Left lung (tissue), 10 donors: ENCODE results near the gene EMILIN1. TPM values are rescaled to one million over a fixed set of nuclear protein-coding genes. Genes with fewer than 3 reads are reported as not detected.
A peak's percentile ranks its signal among the peaks of the same experiment; 100 is the strongest.
"Not testable (repeated sequence)": the region's sequence is repeated elsewhere in the genome, so short reads cannot be mapped to it uniquely, and the experiment has no call there.

ENCODE experiments used
- ATAC-seq: fragments of 200-7000 bp; cut with Tn5 transposase; one replicate; pipeline ENCODE4 v1.9.1; 2020; ENCODE audit warnings: moderate library complexity
- DNase-seq, 4 donors: peaks; one replicate each; pipeline ENCODE4 v3.0.0-alpha.2; 2013 to 2020
- H3K27ac ChIP-seq, 2 donors: fragments of 200-600 bp; sonication (generic) in 1 of 2; one replicate each; pipeline versions ENCODE4 v1.5.0 to v1.8.0; 2020 to 2021
- H3K27me3 ChIP-seq, 2 donors: fragments of 200-600 bp; sonication (generic) in 1 of 2; one replicate each; pipeline versions ENCODE4 v1.5.0 to v1.8.0; 2020 to 2021
- H3K36me3 ChIP-seq, 2 donors: fragments of 200-600 bp; sonication (generic) in 1 of 2; one replicate each; pipeline versions ENCODE4 v1.5.0 to v1.8.0; 2020 to 2021
- H3K4me1 ChIP-seq, 2 donors: fragments of 200-600 bp; one replicate each; pipeline ENCODE4 v1.8.0; 2021
- H3K4me3 ChIP-seq, 2 donors: fragments of 200-600 bp; sonication (generic) in 1 of 2; one replicate each; pipeline versions ENCODE4 v1.5.0 to v1.8.0; 2020 to 2021; ENCODE audit warnings: mild to moderate bottlenecking in 1 of 2
- H3K9me3 ChIP-seq, 2 donors: fragments of 200-600 bp; sonication (generic) in 1 of 2; one replicate each; pipeline versions ENCODE4 v1.5.0 to v1.8.0; 2020 to 2021
- intact Hi-C, 2 donors: fragments of 100-400 bp; cut with DNase I; formaldehyde crosslinking; loops; one replicate each; pipeline versions ENCODE4 v1.11.2 to v1.14.2; 2022
- polyA plus RNA-seq, 6 donors: library from polyadenylated mRNA; unstranded; fragments of 120-200 nt; gene quantifications; one replicate each; pipeline ENCODE4 v1.2.1, GENCODE V29; 2013; ENCODE audit not compliant: insufficient read length in 6 of 6
- total RNA-seq, 2 donors: library from RNA; stranded (reverse); fragmentation: NEBNext Ultra II Directional; extraction: Animal tissue kit (Norgen Biotek cat#: 25700); gene quantifications; one replicate each; pipeline ENCODE4 v1.2.1, GENCODE V29; 2021
- TF ChIP-seq, protein P1 (sequence below), 2 donors: fragments of 200-600 bp; sonication (generic) in 1 of 2; IDR thresholded peaks; one replicate each; pipeline versions ENCODE4 v1.5.0 to v1.8.0; 2021; ENCODE audit warnings: antibody characterized with exemption in 2 of 2
- donor health status: DM: no; HTN: yes; CAD: no.
- donor health status: DM: no; HTN: no; CAD: no.

Gene EMILIN1
- total and polyA plus RNA-seq, 8 donors: 137 to 268 (median 176) TPM

DNA sequence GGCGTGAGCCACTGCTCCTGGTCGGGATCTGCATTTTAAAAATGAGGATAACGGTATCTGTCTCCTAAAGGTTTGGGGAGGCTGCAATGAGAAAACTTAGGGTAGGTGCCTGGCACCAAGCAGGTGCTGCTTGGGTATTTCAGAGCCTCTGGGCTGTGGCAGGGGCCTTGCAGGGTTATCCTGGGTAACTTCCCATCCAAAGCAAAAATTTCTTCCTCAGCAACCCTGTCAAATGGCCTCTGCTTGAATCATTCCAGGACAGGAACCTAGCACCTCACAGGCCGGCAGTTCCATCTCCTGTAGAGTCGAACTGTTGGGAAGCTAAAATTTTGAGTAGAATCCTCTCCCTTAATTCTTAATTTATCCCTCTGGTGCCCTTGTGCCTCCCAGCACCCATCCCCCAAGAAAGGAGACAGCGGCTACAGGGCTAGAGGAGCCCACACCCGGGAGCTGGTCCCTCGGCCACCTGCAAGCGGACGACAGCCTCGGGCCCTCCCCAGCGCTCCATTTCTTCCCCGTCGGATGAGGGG is 39.6 kb downstream of the EMILIN1 start:
- Histone ChIP-seq H3K27ac (no peak overlapping the region), H3K27me3 (peaks cover 16 to 48% of the 10 kb centered on the region in 2 donors), H3K4me3 (peak overlapping the region; percentile 24 to 28), H3K36me3 (no peaks in the 10 kb centered on the region), H3K9me3 (no peaks in the 10 kb centered on the region), H3K4me1 (peaks cover 5 to 17% of the 10 kb centered on the region in 2 donors)
- TF ChIP-seq, protein P1, sequence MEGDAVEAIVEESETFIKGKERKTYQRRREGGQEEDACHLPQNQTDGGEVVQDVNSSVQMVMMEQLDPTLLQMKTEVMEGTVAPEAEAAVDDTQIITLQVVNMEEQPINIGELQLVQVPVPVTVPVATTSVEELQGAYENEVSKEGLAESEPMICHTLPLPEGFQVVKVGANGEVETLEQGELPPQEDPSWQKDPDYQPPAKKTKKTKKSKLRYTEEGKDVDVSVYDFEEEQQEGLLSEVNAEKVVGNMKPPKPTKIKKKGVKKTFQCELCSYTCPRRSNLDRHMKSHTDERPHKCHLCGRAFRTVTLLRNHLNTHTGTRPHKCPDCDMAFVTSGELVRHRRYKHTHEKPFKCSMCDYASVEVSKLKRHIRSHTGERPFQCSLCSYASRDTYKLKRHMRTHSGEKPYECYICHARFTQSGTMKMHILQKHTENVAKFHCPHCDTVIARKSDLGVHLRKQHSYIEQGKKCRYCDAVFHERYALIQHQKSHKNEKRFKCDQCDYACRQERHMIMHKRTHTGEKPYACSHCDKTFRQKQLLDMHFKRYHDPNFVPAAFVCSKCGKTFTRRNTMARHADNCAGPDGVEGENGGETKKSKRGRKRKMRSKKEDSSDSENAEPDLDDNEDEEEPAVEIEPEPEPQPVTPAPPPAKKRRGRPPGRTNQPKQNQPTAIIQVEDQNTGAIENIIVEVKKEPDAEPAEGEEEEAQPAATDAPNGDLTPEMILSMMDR (IDR thresholded peaks at IDR 0.05): no peak
- no peak for DNase-seq
- ATAC-seq: no peak
- intact Hi-C loops: no loop called here

DNA sequence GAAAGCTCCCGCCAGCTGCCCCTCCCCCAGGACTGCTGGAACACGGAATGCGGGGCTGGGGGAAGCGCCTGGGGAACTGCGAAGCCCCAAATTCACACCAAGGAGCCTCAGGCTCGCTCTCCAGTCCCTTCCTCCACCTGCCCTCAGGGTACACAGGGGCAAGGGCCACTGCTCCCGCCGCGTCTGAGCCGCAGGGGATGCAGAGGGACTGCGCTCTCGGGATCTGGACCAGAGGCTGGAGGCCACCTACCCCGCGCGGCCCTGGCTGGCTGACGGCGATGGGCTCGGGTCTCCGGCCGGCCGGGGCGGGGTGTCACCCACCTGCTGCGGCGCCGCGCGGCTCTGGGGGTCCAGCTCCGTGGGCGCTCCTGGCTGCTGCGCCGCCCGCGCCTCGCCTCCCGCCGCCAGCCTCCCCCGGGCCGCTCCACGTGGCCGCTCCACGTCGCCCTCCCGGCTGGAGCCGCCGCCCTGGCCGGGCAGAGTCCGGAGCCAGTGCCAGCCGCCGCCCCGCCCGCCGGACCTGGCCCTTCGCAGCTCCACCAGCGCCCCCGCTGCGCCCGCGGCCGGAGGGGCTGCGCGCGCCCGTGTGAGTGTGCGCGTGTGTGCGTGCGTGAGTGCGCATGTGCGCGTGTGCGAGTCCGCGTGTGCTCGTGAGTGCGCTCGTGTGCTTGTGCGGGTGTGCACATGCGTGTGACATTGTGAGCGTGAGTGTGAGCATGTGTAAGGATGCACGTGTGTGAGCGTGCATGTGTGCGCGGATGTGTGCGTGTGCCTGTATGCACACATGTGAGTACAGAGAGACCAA is 40.3 kb downstream of the EMILIN1 start, which contains the start of gene CGREF1:
Gene CGREF1, minus strand, starts transcription at position 604 of the 805 bp plus-strand sequence. CDS start 14,762 bp downstream, outside the sequence.
- DNase-seq: peak in 1 of 4 donors; percentile 77
- peak; percentile 21 for ATAC-seq
- H3K27me3 ChIP-seq: peaks cover 16 to 48% of the 10 kb centered on the region in 2 donors
- no peaks in the 10 kb centered on the region for H3K9me3 ChIP-seq
- intact Hi-C loops: no loop called here
- peaks cover 5 to 21% of the 10 kb centered on the region in 2 donors for H3K4me1 ChIP-seq
- H3K36me3 ChIP-seq: no peaks in the 10 kb centered on the region
- no peak within 1 kb of the TSS for H3K27ac ChIP-seq
- peak within 1 kb of the TSS; percentile 24 to 28 for H3K4me3 ChIP-seq
- TF ChIP-seq, protein P1 (IDR thresholded peaks at IDR 0.05): no peak

DNA sequence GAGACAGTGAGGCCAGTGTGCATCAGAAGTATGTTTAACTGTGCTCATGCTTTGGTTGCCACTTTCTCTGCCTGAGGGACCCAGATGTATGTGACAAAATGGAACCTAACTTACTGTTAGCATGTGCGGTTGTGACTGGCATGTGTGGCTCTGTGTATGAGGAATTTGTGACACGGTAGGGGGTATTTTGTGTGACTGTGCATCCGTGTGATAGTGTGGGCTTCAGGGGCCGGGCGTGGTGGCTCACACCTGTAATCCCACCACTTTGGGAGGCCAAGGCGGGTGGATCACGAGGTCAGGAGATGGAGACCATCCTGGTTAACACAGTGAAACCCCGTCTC is 40.9 kb downstream of the EMILIN1 start:
- peak overlapping the region; percentile 24 to 28 for H3K4me3 ChIP-seq
- H3K36me3 ChIP-seq, DNase-seq, ATAC-seq, intact Hi-C loops, H3K9me3 ChIP-seq, H3K27ac ChIP-seq: not testable (repeated sequence)
- peaks cover 16 to 48% of the 10 kb centered on the region in 2 donors for H3K27me3 ChIP-seq
- peaks cover 5 to 26% of the 10 kb centered on the region in 2 donors for H3K4me1 ChIP-seq

DNA sequence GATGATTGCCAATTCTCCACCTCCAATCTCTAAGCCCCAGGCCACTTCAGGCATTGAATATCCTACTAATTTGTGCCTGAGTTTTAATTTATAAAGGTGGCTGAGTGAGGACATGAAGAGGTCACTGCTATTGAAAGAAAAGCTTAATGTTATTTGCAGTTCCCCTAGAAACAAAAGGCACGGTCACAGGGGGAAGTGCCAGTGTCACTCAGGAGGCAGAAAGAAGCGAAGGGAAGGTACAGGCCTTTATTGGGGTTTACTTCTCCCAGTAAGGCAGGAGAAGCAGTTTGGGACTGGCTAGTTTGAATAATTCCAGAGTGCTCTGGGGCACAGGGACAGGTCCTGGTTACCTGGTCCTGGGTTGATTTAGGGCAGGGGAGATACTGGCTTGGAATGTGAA is 43.5 kb downstream of the EMILIN1 start:
- DNase-seq: no peak
- intact Hi-C loops: no loop called here
- Histone ChIP-seq H3K4me1 (peaks cover 5 to 26% of the 10 kb centered on the region in 2 donors), H3K27me3 (peaks cover 16 to 38% of the 10 kb centered on the region in 2 donors), H3K36me3 (no peaks in the 10 kb centered on the region), H3K9me3 (no peaks in the 10 kb centered on the region), H3K27ac (no peak overlapping the region), H3K4me3 (no peak overlapping the region)
- ATAC-seq: no peak
- TF ChIP-seq, protein P1 (IDR thresholded peaks at IDR 0.05): no peak

DNA sequence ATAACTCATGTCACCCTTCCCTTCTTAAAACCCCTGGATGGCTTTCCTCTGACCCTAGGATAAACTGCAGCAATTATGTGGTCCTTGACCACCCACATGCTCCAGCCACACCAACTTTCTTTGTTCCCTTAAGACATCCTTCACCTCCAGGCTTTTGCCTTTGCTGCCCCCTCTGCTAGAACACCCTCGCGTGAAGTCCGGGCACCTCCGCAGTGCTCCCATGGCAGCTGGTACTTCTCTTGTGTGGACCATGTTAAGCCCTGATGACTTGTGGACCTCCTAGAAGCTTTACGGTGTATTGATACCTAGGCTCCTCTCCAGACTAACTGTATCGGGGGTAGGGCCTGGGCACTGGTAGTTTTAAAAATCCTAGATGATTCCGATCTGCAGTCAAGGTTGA is 44.4 kb downstream of the EMILIN1 start:
- DNase-seq (no peak), ATAC-seq (no peak)
- TF ChIP-seq, protein P1 (IDR thresholded peaks at IDR 0.05): no peak
- H3K27ac ChIP-seq: peak overlapping the region in 1 of 2 donors; percentile 84
- intact Hi-C loops: no loop called here
- H3K36me3 ChIP-seq: no peaks in the 10 kb centered on the region
- H3K9me3 ChIP-seq: no peaks in the 10 kb centered on the region
- H3K27me3 ChIP-seq: peaks cover 9 to 29% of the 10 kb centered on the region in 2 donors
- H3K4me3 ChIP-seq: peak overlapping the region in 1 of 2 donors; percentile 58
- peaks cover 5 to 26% of the 10 kb centered on the region in 2 donors for H3K4me1 ChIP-seq
